GM12878 (cell line): ENCODE measurements around the gene EIF2D. TPM values are rescaled to one million over a fixed set of nuclear protein-coding genes. Genes with fewer than 3 reads are reported as not detected.

ENCODE experiments used
- ATAC-seq: fragments of 200-7000 bp; cut with Tn5 transposase; 3 replicates; pipeline ENCODE4 v1.9.1; 2020; ENCODE audit warnings: mild to moderate bottlenecking, moderate library complexity
- BruUV-seq: library from RNA; stranded (reverse); fragments of 400-500 nt; replicated peaks from 2 replicates; lab custom pipeline; 2021; lab: Mats Ljungman, UMichigan
- CTCF ChIA-PET: fragments of 300-600 bp; sonication (Branson Sonifier 250); formaldehyde crosslinking; extraction: SDS; loops from one replicate; lab custom pipeline; 2021; ENCODE audit warnings: inconsistent platforms; lab: Yijun Ruan, JAX
- POLR2A ChIA-PET: fragments of 350-600 bp; formaldehyde crosslinking; extraction: SDS; loops from one replicate; lab custom pipeline; 2021; ENCODE audit warnings: inconsistent platforms; lab: Charles Lee
- RAD21 ChIA-PET: fragments of 300-600 bp; sonication (Branson Sonifier 250); formaldehyde crosslinking; loops from one replicate; lab custom pipeline; 2023; ENCODE audit warnings: antibody characterized with exemption; ENCODE audit not compliant: unreplicated experiment; lab: Charles Lee
- SMC1A ChIA-PET: fragments of 300-600 bp; sonication (Branson Sonifier 250); formaldehyde crosslinking; loops from one replicate; lab custom pipeline; 2023; ENCODE audit not compliant: unreplicated experiment, uncharacterized antibody; lab: Charles Lee
- DNase-seq: peaks from one replicate; pipeline ENCODE4 v3.0.0-alpha.2; 2011; ENCODE audit warnings: low read depth, low spot score
- FAIRE-seq: peaks from 3 replicates; lab custom pipeline; 2011; peaks lifted over from hg19 to GRCh38; lab: Jason Lieb, UNC
- H2AFZ ChIP-seq: 2 replicates; pipeline ENCODE4 v1.6.0; 2011; ENCODE audit warnings: low read depth, low read length, control low read depth; ENCODE audit not compliant: control insufficient read depth
- H3K27ac ChIP-seq: 2 replicates; pipeline ENCODE4 v1.5.1; 2011; ENCODE audit warnings: control low read depth; ENCODE audit not compliant: control insufficient read depth, insufficient read depth
- H3K27me3 ChIP-seq, 2 experiments: replicated peaks in 1 of 2; 2 replicates each; pipeline versions ENCODE4 v1.6.0 to v1.6.1; 2011; ENCODE audit warnings: low read length in 1 of 2; ENCODE audit not compliant: control insufficient read depth in 2 of 2, insufficient read depth in 2 of 2
- H3K36me3 ChIP-seq, 2 experiments: 2 replicates each; pipeline ENCODE4 v1.5.1; 2011; ENCODE audit warnings: low read length in 1 of 2; ENCODE audit not compliant: control insufficient read depth in 2 of 2, insufficient read depth in 2 of 2
- H3K4me1 ChIP-seq: 2 replicates; pipeline ENCODE4 v1.6.1; 2011; ENCODE audit warnings: mild to moderate bottlenecking, low read length, moderate library complexity, mixed read lengths; ENCODE audit not compliant: control insufficient read depth, insufficient read depth
- H3K4me2 ChIP-seq: 2 replicates; pipeline ENCODE4 v1.6.0; 2011; ENCODE audit warnings: control low read depth; ENCODE audit not compliant: control insufficient read depth, insufficient read depth
- H3K4me3 ChIP-seq: fragments of 200-600 bp; sonication (generic); 2 replicates; pipeline ENCODE4 v1.5.1; 2016
- H3K79me2 ChIP-seq: 2 replicates; pipeline ENCODE4 v1.6.0; 2011; ENCODE audit warnings: low read length; ENCODE audit not compliant: control insufficient read depth, insufficient read depth
- H3K9ac ChIP-seq: 2 replicates; pipeline ENCODE4 v1.8.0; 2011; ENCODE audit warnings: low read length, control low read depth, mixed read lengths; ENCODE audit not compliant: control insufficient read depth, insufficient read depth
- H3K9me3 ChIP-seq: replicated peaks from 3 replicates; pipeline ENCODE4 v1.5.1; 2011; ENCODE audit warnings: mild to moderate bottlenecking, low read length; ENCODE audit not compliant: control insufficient read depth, insufficient read depth
- H4K20me1 ChIP-seq: 2 replicates; pipeline ENCODE4 v1.6.0; 2011; ENCODE audit not compliant: control insufficient read depth, insufficient read depth
- ASH2L ChIP-seq: fragments of 300-600, 200-600 bp; sonication (generic); IDR thresholded peaks from 2 replicates; pipeline ENCODE4 v1.6.1; 2017; ENCODE audit warnings: low read depth, mild to moderate bottlenecking, borderline replicate concordance
- BCL3 ChIP-seq: IDR thresholded peaks from 2 replicates; pipeline ENCODE4 v1.6.1; 2011; ENCODE audit warnings: borderline replicate concordance, low read depth, mild to moderate bottlenecking, moderate library complexity, low read length; ENCODE audit not compliant: insufficient read depth, poor library complexity, severe bottlenecking
- CREM ChIP-seq: IDR thresholded peaks from 2 replicates; pipeline ENCODE4 v1.6.1; 2014; ENCODE audit warnings: antibody characterized with exemption, low read depth
- FOS ChIP-seq: IDR thresholded peaks from 3 replicates; pipeline ENCODE4 v1.6.1; 2011; ENCODE audit warnings: borderline replicate concordance; ENCODE audit not compliant: insufficient read length; ENCODE audit errors: extremely low read depth
- GABPA ChIP-seq: IDR thresholded peaks from 2 replicates; pipeline ENCODE4 v1.6.1; 2014; ENCODE audit warnings: antibody characterized with exemption, low read depth, mild to moderate bottlenecking, inconsistent platforms
- GATAD2B ChIP-seq: fragments of 450-650 bp; conservative IDR thresholded peaks from 2 replicates; pipeline ENCODE4 v1.6.1; 2017; ENCODE audit warnings: low read depth, mild to moderate bottlenecking, moderate library complexity
- JUND ChIP-seq: IDR thresholded peaks from 2 replicates; pipeline ENCODE4 v1.6.1; 2012; ENCODE audit warnings: low read depth, mild to moderate bottlenecking, low read length, improper control_type of control experiment, moderate library complexity
- NFYA ChIP-seq: IDR thresholded peaks from 2 replicates; pipeline ENCODE4 v1.6.1; 2011; ENCODE audit warnings: low read depth, mild to moderate bottlenecking, low read length, improper control_type of control experiment, borderline replicate concordance
- RB1 ChIP-seq: fragments of 450-650 bp; formaldehyde crosslinking; IDR thresholded peaks from 2 replicates; pipeline ENCODE4 v1.6.1; 2017; ENCODE audit warnings: mild to moderate bottlenecking, borderline replicate concordance
- RCOR1 ChIP-seq: conservative IDR thresholded peaks from 2 replicates; pipeline ENCODE4 v1.6.1; 2012; ENCODE audit warnings: low read depth, low read length, improper control_type of control experiment
- SREBF1 ChIP-seq: IDR thresholded peaks from 2 replicates; pipeline ENCODE4 v1.6.1; 2012; ENCODE audit warnings: mild to moderate bottlenecking, low read length
- ZNF384 ChIP-seq: IDR thresholded peaks from 2 replicates; pipeline ENCODE4 v1.6.1; 2012; ENCODE audit warnings: low read depth, mild to moderate bottlenecking, low read length, improper control_type of control experiment, borderline replicate concordance
- ZNF592 ChIP-seq: fragments of 450-650 bp; IDR thresholded peaks from 2 replicates; pipeline ENCODE4 v1.6.1; 2017; ENCODE audit warnings: mild to moderate bottlenecking, moderate library complexity
- WGBS: methylation state at CpG from one replicate; pipeline ENCODE4 v1.1.6; 2016; ENCODE audit warnings: low lambda C conversion rate; ENCODE audit not compliant: insufficient replicate concordance, insufficient coverage; ENCODE audit errors: missing lambda C conversion rate; 5-methylcytosine and 5-hydroxymethylcytosine counted together
- in situ Hi-C: fragments of 300-500 bp; cut with MboI; formaldehyde crosslinking; loops from 9 replicates; pipeline ENCODE4 v1.14.3; 2018; ENCODE audit warnings: mixed read lengths
- intact Hi-C: fragments of 100-400 bp; cut with micrococcal nuclease; formaldehyde crosslinking; loops from one replicate; pipeline ENCODE4 v1.14.2; 2022; ENCODE audit not compliant: unreplicated experiment
- polyA plus RNA-seq, 11 experiments: library from polyadenylated mRNA; depleted of rRNA in 4 of 11; unstranded in 6 of 11; stranded (reverse) in 5 of 11; fragments of >200 nt; fragmentation: Nextera tagmentation in 4 of 11; fragmentation: Illumina TruSeq in 1 of 11; extraction: Ambion mirVana in 4 of 11; extraction: Trizol in 1 of 11; gene quantifications; 1 replicate in 1 of 11; 2 replicates in 10 of 11; pipeline versions ENCODE4 v1.2.1 to v1.2.3, GENCODE V29; 2011 to 2016; ENCODE audit warnings: inconsistent platforms in 2 of 11, missing spikeins in 2 of 11, low read depth in 1 of 11
- total RNA-seq, 4 experiments: library from RNA; depleted of rRNA in 3 of 4; stranded (reverse); fragments of >200 nt in 3 of 4; fragmentation: Illumina TruSeq in 1 of 4; extraction: Trizol in 1 of 4; gene quantifications; 2 replicates each; pipeline versions ENCODE4 v1.2.1 to v1.2.3, GENCODE V29; 2013 to 2021

Gene EIF2D
- total and polyA plus RNA-seq, 10 of the 15 experiments (the other 5 are each of a cell fraction or from before 2014, with no cell fraction given) = 65.2 to 133 (median 79.0) TPM

DNA sequence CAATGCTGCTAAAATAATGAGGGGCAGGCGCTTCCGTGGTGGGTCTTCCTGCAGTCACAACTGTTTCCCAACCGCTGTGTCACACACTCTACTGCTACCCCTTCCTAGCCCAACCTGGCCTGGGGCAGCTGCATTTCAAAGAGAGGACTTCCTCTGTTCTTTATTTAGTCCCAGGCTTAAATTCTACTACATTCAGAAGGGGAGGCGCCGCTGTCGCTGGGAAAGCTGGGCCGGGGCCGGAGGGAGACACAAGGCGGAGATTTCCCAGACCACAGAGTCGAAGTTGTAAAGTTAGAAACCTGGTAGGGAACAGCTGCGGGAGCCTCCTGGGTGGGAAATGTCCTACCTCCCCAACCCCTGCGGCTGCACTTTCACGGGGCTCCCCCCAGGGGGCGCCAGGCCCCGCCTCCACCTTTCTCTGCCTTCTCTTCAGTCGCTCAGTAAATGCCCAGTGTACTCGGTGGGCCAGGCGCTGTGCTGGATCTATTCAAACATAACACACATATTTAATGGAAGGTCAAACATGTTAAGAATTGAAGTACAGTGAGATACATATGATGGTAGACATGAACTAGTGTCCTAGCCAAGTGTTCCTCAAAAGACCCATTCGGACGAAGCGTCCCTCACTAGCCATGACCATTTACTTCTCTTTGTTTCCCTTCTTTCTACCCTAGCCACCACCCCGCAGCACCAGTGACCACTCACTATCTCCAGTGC is 46.2 kb upstream of the EIF2D start:
- Histone ChIP-seq H3K9ac (no peak overlapping the region), H4K20me1 (no peaks in the 10 kb centered on the region), H3K4me1 (peaks cover 9% of the 10 kb centered on the region), H2AFZ (peak overlapping the region; percentile 29; the same call in 1 of the 2 replicates), H3K4me3 (no peak overlapping the region), H3K4me2 (peak overlapping the region; percentile 58), H3K27me3 (no peaks in the 10 kb centered on the region), H3K79me2 (no peaks in the 10 kb centered on the region), H3K27ac (no peak overlapping the region), H3K36me3 (no peaks in the 10 kb centered on the region), H3K9me3 (no peaks in the 10 kb centered on the region)
- ChIA-PET POLR2A (interaction anchor here (0.8 to 3.1 kb wide), 5 partner anchors 9 to 163 kb away, joined by 3 to 10 read pairs (median 4); partner anchors contain the start of gene DYRK3), SMC1A (interaction anchor here (0.7 to 14.7 kb wide), 20 partner anchors 10 to 324 kb away, joined by 3 to 301 read pairs (median 4); partner anchors contain the start of genes DYRK3 and IKBKE), CTCF (interaction anchor here (0.6 to 28.3 kb wide), 37 partner anchors 11 to 334 kb away, joined by 3 to 1150 read pairs (median 4); partner anchors contain the start of genes DYRK3, EIF2D, MAPKAPK2 and RASSF5), RAD21 (interaction anchor here (0.7 to 5.3 kb wide), 19 partner anchors 9 to 324 kb away, joined by 3 to 42 read pairs (median 4); partner anchors contain the start of genes DYRK3 and MAPKAPK2)
- WGBS = 14% methylated on average over 22 of the region's 22 CpGs
- DNase-seq (no peak), FAIRE-seq (no peak), ATAC-seq (peak; percentile 93)
- in situ Hi-C loops (no loop called here), intact Hi-C loops (no loop called here)
- no TSS peak for BruUV-seq
- no peak for TF ChIP-seq RCOR1
- TF ChIP-seq BCL3 = no peak
- TF ChIP-seq GATAD2B = no peak
- TF ChIP-seq NFYA = no peak
- no peak for TF ChIP-seq SREBF1
- no peak for TF ChIP-seq CREM
- no peak for TF ChIP-seq JUND
- TF ChIP-seq RB1 = no peak
- no peak for TF ChIP-seq ZNF384
- no peak for TF ChIP-seq GABPA
- TF ChIP-seq ASH2L = no peak
- TF ChIP-seq FOS = no peak
- TF ChIP-seq ZNF592 = no peak
